ENCODE results near the gene CCSAP. TPM values are rescaled to one million over a fixed set of nuclear protein-coding genes. Genes with fewer than 3 reads are reported as not detected.

CCSAP gene
- total and polyA plus RNA-seq, 2 experiments from 2014 or later: 2.7 to 12.0 TPM

- Histone ChIP-seq H2AFZ (no peak overlapping the region), H3K27me3 (peaks cover 15% of the 10 kb centered on the region), H3K4me1 (ENCODE audit: insufficient read depth) (no peaks in the 10 kb centered on the region), H4K20me1 (ENCODE audit: insufficient read depth, poor library complexity, severe bottlenecking) (no peaks in the 10 kb centered on the region), H3K36me3 (replicated peaks; ENCODE audit: insufficient read depth, low read depth) (no peaks in the 10 kb centered on the region), H3K9me3 (ENCODE audit: low read depth) (no peaks in the 10 kb centered on the region), H3K9me2 (replicated peaks; ENCODE audit: insufficient read depth) (no peaks in the 10 kb centered on the region), H3K4me2 (no peak overlapping the region), H3K27ac (no peak overlapping the region), H3K79me2 (no peaks in the 10 kb centered on the region), H3K4me3 (no peak overlapping the region)
- DNase-seq (ENCODE audit: low spot score): no peak
- TF ChIP-seq EZH2phosphoT487 (IDR thresholded peaks at IDR 0.05; ENCODE audit: low read depth, severe bottlenecking, unreplicated experiment) (no peak), EZH2 (IDR thresholded peaks at IDR 0.05; ENCODE audit: borderline replicate concordance) (no peak), CTCF (IDR thresholded peaks at IDR 0.05; ENCODE audit: poor library complexity) (no peak)
These were observed 12.8 kb upstream of the CCSAP start for GRCh38 chr1:229355661-229356060.

- Histone ChIP-seq H3K79me2 (no peaks in the 10 kb centered on the region), H3K4me2 (no peak overlapping the region), H3K9me3 (ENCODE audit: low read depth) (no peaks in the 10 kb centered on the region), H4K20me1 (ENCODE audit: insufficient read depth, poor library complexity, severe bottlenecking) (no peaks in the 10 kb centered on the region), H3K4me1 (ENCODE audit: insufficient read depth) (no peaks in the 10 kb centered on the region), H3K27ac (no peak overlapping the region), H3K36me3 (replicated peaks; ENCODE audit: insufficient read depth, low read depth) (no peaks in the 10 kb centered on the region), H2AFZ (no peak overlapping the region), H3K27me3 (peaks cover 6% of the 10 kb centered on the region), H3K9me2 (replicated peaks; ENCODE audit: insufficient read depth) (no peaks in the 10 kb centered on the region), H3K4me3 (no peak overlapping the region)
- TF ChIP-seq EZH2 (IDR thresholded peaks at IDR 0.05; ENCODE audit: borderline replicate concordance) (no peak), EZH2phosphoT487 (IDR thresholded peaks at IDR 0.05; ENCODE audit: low read depth, severe bottlenecking, unreplicated experiment) (no peak), CTCF (IDR thresholded peaks at IDR 0.05; ENCODE audit: poor library complexity) (no peak)
- no peak for DNase-seq (ENCODE audit: low spot score)
These were observed 11.4 kb upstream of the CCSAP start for GRCh38 chr1:229354226-229354625.

GRCh38 chr1:229352975-229353374, 10.1 kb upstream of the CCSAP start:
- H3K27me3 ChIP-seq: peaks cover 6% of the 10 kb centered on the region
- no peaks in the 10 kb centered on the region for H4K20me1 ChIP-seq (ENCODE audit: insufficient read depth, poor library complexity, severe bottlenecking)
- no peaks in the 10 kb centered on the region for H3K9me3 ChIP-seq (ENCODE audit: low read depth)
- WGBS (ENCODE audit: low lambda C conversion rate, missing lambda C conversion rate): 87% methylated on average over 2 of the region's 2 CpGs
- H3K9me2 ChIP-seq (replicated peaks; ENCODE audit: insufficient read depth): no peaks in the 10 kb centered on the region
- no peak overlapping the region for H2AFZ ChIP-seq
- no peaks in the 10 kb centered on the region for H3K4me1 ChIP-seq (ENCODE audit: insufficient read depth)
- TF ChIP-seq EZH2 (IDR thresholded peaks at IDR 0.05; ENCODE audit: borderline replicate concordance) (no peak), CTCF (IDR thresholded peaks at IDR 0.05; ENCODE audit: poor library complexity) (no peak), EZH2phosphoT487 (IDR thresholded peaks at IDR 0.05; ENCODE audit: low read depth, severe bottlenecking, unreplicated experiment) (no peak)
- no peak overlapping the region for H3K27ac ChIP-seq
- H3K4me2 ChIP-seq: no peak overlapping the region
- H3K79me2 ChIP-seq: no peaks in the 10 kb centered on the region
- no peak overlapping the region for H3K4me3 ChIP-seq
- H3K36me3 ChIP-seq (replicated peaks; ENCODE audit: insufficient read depth, low read depth): no peaks in the 10 kb centered on the region
- no peak for DNase-seq (ENCODE audit: low spot score)
